ENCODE data around the gene LOC101059915.

LOC101059915 gene

DNA sequence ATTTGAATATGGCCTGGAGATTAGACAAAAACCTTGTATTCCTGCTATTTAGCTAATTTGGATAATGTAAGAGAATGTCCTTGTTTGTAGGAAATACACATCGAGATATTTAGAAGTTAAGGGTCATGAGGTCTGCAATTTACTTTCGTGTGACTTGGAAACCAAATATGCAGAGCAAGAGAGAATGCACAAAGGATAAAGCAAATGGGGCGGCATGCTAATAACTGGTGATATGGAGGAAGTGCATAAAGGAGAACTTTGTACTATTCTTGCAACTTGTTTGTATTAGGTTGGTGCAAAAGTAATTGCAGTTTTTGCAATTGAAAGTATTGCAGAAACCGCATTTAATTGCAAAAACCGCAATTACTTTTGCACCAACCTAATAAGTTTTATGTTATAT lies 41.9 kb upstream of the LOC101059915 start:
- H3K4me3 ChIP-seq: no peak overlapping the region
- intact Hi-C loops (cut with DNase I; ENCODE audit: low total_unique reads): no loop called here
- no peaks in the 10 kb centered on the region for H3K36me3 ChIP-seq
- H3K27ac ChIP-seq: no peak overlapping the region
- no peaks in the 10 kb centered on the region for H3K9me3 ChIP-seq
- no peak for DNase-seq
- no peaks in the 10 kb centered on the region for H3K27me3 ChIP-seq
- H3K4me1 ChIP-seq: no peaks in the 10 kb centered on the region
- TF ChIP-seq, protein P1, sequence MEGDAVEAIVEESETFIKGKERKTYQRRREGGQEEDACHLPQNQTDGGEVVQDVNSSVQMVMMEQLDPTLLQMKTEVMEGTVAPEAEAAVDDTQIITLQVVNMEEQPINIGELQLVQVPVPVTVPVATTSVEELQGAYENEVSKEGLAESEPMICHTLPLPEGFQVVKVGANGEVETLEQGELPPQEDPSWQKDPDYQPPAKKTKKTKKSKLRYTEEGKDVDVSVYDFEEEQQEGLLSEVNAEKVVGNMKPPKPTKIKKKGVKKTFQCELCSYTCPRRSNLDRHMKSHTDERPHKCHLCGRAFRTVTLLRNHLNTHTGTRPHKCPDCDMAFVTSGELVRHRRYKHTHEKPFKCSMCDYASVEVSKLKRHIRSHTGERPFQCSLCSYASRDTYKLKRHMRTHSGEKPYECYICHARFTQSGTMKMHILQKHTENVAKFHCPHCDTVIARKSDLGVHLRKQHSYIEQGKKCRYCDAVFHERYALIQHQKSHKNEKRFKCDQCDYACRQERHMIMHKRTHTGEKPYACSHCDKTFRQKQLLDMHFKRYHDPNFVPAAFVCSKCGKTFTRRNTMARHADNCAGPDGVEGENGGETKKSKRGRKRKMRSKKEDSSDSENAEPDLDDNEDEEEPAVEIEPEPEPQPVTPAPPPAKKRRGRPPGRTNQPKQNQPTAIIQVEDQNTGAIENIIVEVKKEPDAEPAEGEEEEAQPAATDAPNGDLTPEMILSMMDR (IDR thresholded peaks at IDR 0.05): no peak
- TF ChIP-seq POLR2A (IDR thresholded peaks at IDR 0.05): no peak

- Histone ChIP-seq H3K27me3 (no peaks in the 10 kb centered on the region), H3K36me3 (no peaks in the 10 kb centered on the region), H3K9me3 (no peaks in the 10 kb centered on the region), H3K27ac (no peak overlapping the region), H3K4me1 (no peaks in the 10 kb centered on the region), H3K4me3 (no peak overlapping the region)
- intact Hi-C loops (cut with DNase I; ENCODE audit: low total_unique reads): no loop called here
- DNase-seq: no peak
- TF ChIP-seq, protein P1 (IDR thresholded peaks at IDR 0.05): no peak
- no peak for TF ChIP-seq POLR2A (IDR thresholded peaks at IDR 0.05)
Measured at GRCh38 chrX:71626576-71626975, 40.8 kb upstream of the LOC101059915 start.

DNA sequence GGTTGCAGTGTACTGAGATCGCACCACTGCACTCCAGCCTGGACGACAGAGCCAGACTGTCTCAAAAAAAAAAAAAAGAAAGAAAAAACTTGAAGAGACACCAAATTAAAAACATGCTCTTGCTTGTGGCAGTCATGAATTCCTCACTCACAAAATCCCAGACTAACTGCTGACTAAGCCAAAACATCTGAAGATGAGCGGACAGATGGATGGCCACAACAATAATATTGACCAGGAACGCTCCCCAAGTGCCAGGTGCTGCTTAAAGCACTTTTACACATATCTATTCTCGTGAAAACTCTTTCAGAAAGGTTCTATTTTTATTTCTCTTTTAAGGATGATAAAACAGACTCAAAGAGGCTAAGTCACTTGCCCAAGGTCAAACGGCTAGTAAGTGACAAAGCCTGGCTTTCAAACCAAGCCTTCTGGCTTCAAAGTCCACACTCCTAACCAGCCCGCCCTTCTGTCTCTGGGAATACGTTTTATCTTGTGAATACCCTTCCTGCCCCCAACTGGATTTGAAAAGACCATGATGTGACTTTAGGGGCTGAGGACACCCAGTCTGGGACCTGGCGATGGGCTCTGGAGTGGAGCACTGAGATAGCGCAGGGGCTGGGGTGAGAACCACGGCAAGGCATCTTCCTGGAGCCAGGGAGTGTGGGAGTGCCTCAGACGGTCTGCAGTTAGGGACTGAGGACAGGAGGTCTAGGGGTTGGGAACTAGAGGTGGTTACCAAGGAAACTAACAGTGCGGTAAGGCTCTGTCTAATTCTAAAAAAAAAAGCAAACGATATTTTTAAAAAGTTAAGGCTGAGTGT lies 39.5 kb upstream of the LOC101059915 start:
- no peak overlapping the region for H3K4me3 ChIP-seq
- H3K4me1 ChIP-seq: no peaks in the 10 kb centered on the region
- no peak for DNase-seq
- H3K9me3 ChIP-seq: no peaks in the 10 kb centered on the region
- H3K27ac ChIP-seq: no peak overlapping the region
- no peak for TF ChIP-seq POLR2A (IDR thresholded peaks at IDR 0.05)
- TF ChIP-seq, protein P1 (IDR thresholded peaks at IDR 0.05): no peak
- intact Hi-C loops (cut with DNase I; ENCODE audit: low total_unique reads): no loop called here
- H3K27me3 ChIP-seq: no peaks in the 10 kb centered on the region
- no peaks in the 10 kb centered on the region for H3K36me3 ChIP-seq

GRCh38 chrX:71629467-71629866 lies 37.9 kb upstream of the LOC101059915 start:
- Histone ChIP-seq H3K27me3 (no peaks in the 10 kb centered on the region), H3K27ac (no peak overlapping the region), H3K4me1 (no peaks in the 10 kb centered on the region), H3K9me3 (no peaks in the 10 kb centered on the region), H3K4me3 (no peak overlapping the region), H3K36me3 (no peaks in the 10 kb centered on the region)
- no peak for DNase-seq
- intact Hi-C loops (cut with DNase I; ENCODE audit: low total_unique reads): no loop called here
- TF ChIP-seq, protein P1 (IDR thresholded peaks at IDR 0.05): no peak
- TF ChIP-seq POLR2A (IDR thresholded peaks at IDR 0.05): no peak

DNA sequence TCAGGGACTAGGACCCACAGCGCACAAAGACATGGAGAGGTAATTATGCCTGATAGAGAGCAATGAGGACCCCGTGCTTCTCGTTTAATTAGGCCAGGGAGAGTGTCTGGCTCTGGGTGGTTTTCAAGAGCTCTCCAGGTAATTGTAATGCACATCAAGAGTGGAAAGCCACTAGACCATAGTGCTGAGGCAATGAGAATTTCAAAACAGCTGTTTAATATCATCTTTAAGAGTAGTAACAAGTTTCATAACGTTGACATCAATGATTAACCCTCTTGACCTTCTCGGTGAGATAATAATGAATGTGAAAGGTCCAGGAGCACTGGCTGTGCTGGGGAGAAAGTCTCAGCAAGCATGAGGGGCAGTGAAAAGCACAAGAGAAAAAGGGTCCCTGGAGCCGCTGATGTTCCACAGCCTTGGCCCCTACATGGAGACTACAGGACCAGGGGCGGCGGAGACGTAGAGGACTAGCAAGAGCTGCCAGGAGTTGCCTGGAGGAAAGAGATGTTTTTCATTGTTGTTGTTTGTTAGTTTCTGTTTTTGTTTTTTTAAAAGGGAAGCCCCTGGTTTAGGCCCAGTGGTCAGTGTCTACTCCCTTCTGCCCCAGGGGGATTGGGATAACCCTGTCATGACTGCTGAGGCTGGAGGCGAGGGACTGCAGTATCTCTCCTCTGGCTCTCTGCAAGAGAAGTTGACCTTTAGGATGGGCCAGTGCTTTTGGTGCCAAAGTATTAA lies 34.3 kb upstream of the LOC101059915 start:
- Histone ChIP-seq H3K4me3 (no peak overlapping the region), H3K4me1 (no peaks in the 10 kb centered on the region), H3K9me3 (no peaks in the 10 kb centered on the region), H3K27me3 (no peaks in the 10 kb centered on the region), H3K27ac (no peak overlapping the region), H3K36me3 (no peaks in the 10 kb centered on the region)
- TF ChIP-seq, protein P1 (IDR thresholded peaks at IDR 0.05): no peak
- TF ChIP-seq POLR2A (IDR thresholded peaks at IDR 0.05): no peak
- no peak for DNase-seq
- intact Hi-C loops (cut with DNase I; ENCODE audit: low total_unique reads): no loop called here
